Measurements from ENCODE around the gene MORF4L1.
"Not testable (repeated sequence)": the region's sequence is repeated elsewhere in the genome, so short reads cannot be mapped to it uniquely, and the experiment has no call there.

MORF4L1 gene

GRCh38 chr15:78923015-78923414, 50.3 kb downstream of the MORF4L1 start:
- TF ChIP-seq CTCF (IDR thresholded peaks at IDR 0.05; ENCODE audit: control insufficient read depth, insufficient read depth, low read depth, low read length, missing control alignments): no peak
- H3K4me3 ChIP-seq (ENCODE audit: control insufficient read depth, low read depth, low read length): no peak overlapping the region
- no peak for DNase-seq (ENCODE audit: low read depth)

DNA sequence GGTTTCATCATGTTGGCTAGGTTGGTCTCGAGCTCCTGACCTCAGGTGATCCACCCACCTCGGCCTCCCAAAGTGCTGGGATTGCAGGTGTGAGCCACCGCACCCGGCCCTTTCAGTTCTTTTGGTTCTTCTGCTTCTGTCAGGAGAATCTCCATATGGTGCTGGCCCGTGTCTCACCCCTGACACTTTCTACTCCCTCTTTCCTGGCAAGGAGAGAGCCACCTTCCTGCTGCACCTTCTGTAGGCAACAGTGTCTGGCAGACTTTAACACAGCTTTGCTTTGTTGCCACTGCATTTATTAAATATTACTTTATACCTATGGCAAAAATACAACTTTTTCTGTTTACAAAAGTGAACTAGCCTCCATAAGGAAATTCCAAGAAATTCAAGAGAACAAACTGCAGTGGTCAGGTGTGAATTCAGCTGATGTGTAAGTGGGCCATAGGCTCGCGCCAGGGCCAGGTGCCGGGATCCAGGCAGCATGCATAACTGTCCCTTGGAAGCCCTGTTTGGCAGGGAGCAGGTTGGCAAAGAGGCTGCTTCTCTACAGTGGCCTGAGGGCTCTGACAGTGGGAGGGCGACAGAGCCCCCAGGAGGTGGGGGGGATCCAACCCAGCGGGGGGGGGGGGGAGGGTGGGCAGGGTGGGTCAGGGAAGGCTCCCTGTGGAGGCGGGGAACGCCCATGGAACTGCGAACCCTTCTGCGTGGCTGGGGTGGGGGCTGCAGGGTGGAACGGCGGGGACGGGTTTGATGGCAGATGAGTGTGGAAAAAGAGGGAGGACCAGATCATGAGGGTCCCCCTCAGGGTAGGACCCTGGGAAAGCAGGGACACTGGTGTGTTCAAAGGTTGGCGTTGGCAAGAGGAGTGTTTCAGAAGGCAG, 51.0 kb downstream of the MORF4L1 start:
- no peak for DNase-seq (ENCODE audit: low read depth)
- no peak overlapping the region for H3K4me3 ChIP-seq (ENCODE audit: control insufficient read depth, low read depth, low read length)

GRCh38 chr15:78925076-78925624, 52.5 kb downstream of the MORF4L1 start:
- no peak for TF ChIP-seq CTCF (IDR thresholded peaks at IDR 0.05; ENCODE audit: control insufficient read depth, insufficient read depth, low read depth, low read length, missing control alignments)
- H3K4me3 ChIP-seq (ENCODE audit: control insufficient read depth, low read depth, low read length): no peak overlapping the region
- no peak for DNase-seq (ENCODE audit: low read depth)

More for the DNA sequence above, 51.0 kb downstream of the MORF4L1 start:
- TF ChIP-seq CTCF (IDR thresholded peaks at IDR 0.05; ENCODE audit: control insufficient read depth, insufficient read depth, low read depth, low read length, missing control alignments): no peak

DNA sequence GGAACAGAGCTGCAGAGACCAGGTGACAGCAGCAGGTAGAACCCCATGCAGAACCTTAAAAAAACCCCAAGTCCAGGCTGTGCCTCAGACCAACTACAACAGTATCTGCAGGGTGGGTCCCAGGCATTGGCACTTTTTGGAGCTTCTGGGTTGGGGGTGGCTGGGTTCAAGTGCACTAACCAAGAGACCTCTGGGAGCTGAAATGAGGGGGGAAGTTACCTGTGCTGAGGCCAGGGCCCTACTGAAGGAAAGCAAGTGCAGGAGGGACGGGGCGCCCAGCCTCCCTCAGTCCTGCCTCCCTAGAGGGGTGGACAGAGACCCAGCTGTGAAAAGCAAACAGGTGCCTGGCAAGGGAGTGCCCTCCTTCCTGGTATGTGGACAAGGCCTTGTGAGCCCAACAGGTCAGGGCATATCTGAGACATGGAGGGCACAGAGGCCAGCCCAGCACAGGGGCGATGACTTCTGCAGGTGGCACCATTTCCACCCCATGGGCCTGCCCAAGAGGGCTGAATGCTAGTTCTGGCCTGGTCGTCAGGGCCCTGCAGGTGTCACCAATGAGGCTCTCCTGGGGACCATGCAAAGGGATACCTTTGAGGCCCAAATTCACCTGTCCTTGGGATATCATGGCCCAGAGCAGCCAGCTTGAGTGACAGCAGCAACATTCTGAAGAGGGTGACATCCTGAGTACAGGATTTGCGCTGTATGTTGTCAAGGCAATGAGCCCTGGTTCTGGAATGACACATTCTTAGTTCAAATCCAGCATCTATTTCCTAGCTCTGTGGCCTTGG, 53.5 kb downstream of the MORF4L1 start:
- no peak for TF ChIP-seq CTCF (IDR thresholded peaks at IDR 0.05; ENCODE audit: control insufficient read depth, insufficient read depth, low read depth, low read length, missing control alignments)
- DNase-seq (ENCODE audit: low read depth): no peak
- no peak overlapping the region for H3K4me3 ChIP-seq (ENCODE audit: control insufficient read depth, low read depth, low read length)

GRCh38 chr15:78927077-78927790, 54.5 kb downstream of the MORF4L1 start:
- TF ChIP-seq CTCF (IDR thresholded peaks at IDR 0.05; ENCODE audit: control insufficient read depth, insufficient read depth, low read depth, low read length, missing control alignments): no peak
- H3K4me3 ChIP-seq (ENCODE audit: control insufficient read depth, low read depth, low read length): no peak overlapping the region
- DNase-seq (ENCODE audit: low read depth): no peak

DNA sequence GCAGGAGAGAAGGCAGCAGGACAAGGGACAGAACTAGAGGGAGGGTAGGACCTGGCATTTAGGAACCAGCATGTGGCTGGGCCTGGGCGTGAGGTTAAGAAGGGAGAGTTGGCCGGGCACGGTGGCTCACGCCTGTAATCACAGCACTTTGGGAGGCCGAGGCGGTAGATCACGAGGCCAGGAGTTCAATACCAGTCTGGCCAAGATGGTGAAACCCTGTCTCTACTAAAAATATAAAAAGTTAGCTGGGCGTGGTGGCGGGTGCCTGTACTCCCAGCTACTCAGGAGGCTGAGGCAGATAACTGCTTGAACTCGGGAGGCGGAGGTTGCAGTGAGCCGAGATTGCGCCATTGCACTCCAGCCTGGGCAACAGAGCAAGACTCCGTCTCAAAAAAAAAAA, 55.5 kb downstream of the MORF4L1 start:
- H3K4me3 ChIP-seq (ENCODE audit: control insufficient read depth, low read depth, low read length); DNase-seq (ENCODE audit: low read depth): not testable (repeated sequence)

All from AG09309 (cell line).